ENCODE results near the gene CITED2.

DNA sequence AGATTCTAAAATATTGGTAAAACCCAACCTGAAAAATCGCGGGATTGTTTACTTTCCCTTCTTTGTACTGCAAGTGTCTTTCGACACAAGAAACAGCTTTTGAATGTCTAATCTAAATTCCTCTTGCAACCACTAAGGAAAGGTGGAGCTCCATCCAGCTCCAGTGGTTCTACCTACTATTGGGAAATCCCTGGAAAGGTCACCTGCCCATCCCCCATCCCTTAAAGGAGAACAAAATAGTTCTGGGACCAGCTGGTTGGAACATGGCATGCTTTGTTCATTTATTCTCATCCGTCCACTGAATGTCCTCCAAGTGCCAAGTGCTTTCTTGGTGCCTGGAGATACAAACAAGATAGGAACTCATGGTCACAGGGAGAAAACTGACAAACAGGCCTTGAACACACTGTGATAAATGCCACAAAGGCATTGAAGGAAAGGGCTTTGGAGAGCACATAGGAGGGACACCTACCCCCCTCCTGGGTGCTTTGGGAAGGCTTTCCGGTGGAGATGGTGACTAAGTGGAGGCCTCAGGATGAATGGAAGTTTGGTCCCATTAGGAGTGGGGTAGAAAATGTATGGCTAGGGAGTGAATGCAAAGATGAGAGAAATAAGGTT is 2.3 kb upstream of the CITED2 start:
- TF ChIP-seq CTCF (IDR thresholded peaks at IDR 0.05; ENCODE audit: low read depth, low read length) (no peak), POLR2A (IDR thresholded peaks at IDR 0.05; ENCODE audit: extremely low read depth, insufficient read length) (no peak), MYC (IDR thresholded peaks at IDR 0.05; ENCODE audit: low read depth, low read length) (no peak)
- TF ChIP-seq, protein P1, sequence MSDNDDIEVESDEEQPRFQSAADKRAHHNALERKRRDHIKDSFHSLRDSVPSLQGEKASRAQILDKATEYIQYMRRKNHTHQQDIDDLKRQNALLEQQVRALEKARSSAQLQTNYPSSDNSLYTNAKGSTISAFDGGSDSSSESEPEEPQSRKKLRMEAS (IDR thresholded peaks at IDR 0.05; ENCODE audit: low read depth, low read length): peak; percentile 19; the same call in 1 of the 2 replicates

Measured in NB4 (cell line).